Testis (tissue), 3 donors: Measurements from ENCODE around the gene NHERF1. TPM values are rescaled to one million over a fixed set of nuclear protein-coding genes. Genes with fewer than 3 reads are reported as not detected.

Experiments used
- DNase-seq: peaks from one replicate; pipeline ENCODE4 v3.0.0-alpha.2; 2019
- H3K27ac ChIP-seq, 2 donors: fragments of 200-600 bp; sonication (generic); one replicate each; pipeline ENCODE4 v1.5.1; 2019
- H3K27me3 ChIP-seq: fragments of 200-600 bp; sonication (generic); one replicate; pipeline ENCODE4 v1.5.1; 2019
- H3K36me3 ChIP-seq: fragments of 200-600 bp; sonication (generic); one replicate; pipeline ENCODE4 v1.5.1; 2017; ENCODE audit warnings: low read depth; ENCODE audit errors: missing control alignments
- H3K4me1 ChIP-seq: fragments of 200-600 bp; sonication (generic); one replicate; pipeline ENCODE4 v1.5.1; 2019
- H3K4me3 ChIP-seq, 2 donors: fragments of 200-600 bp; sonication (generic); one replicate each; pipeline ENCODE4 v1.5.1; 2017 to 2019
- H3K9me3 ChIP-seq: fragments of 200-600 bp; sonication (generic); one replicate; pipeline ENCODE4 v1.5.1; 2017
- POLR2A ChIP-seq: fragments of 450-650 bp; IDR thresholded peaks from one replicate; pipeline ENCODE4 v1.6.1; 2017; ENCODE audit warnings: antibody characterized with exemption, mild to moderate bottlenecking, moderate library complexity
- WGBS, 2 donors: methylation state at CpG; one replicate each; pipeline ENCODE4 v1.1.5; 2018; 5-methylcytosine and 5-hydroxymethylcytosine counted together
- intact Hi-C: fragments of 100-400 bp; cut with DNase I; formaldehyde crosslinking; loops from one replicate; pipeline ENCODE4 v1.15.1; 2023; ENCODE audit warnings: low total_unique reads
- polyA plus RNA-seq: library from polyadenylated mRNA; stranded (reverse); fragments of 350-450 nt; fragmentation: Illumina TruSeq; extraction: RNeasy Lipid Tissue Mini Kit (QIAGEN cat#74804); gene quantifications from one replicate; pipeline ENCODE4 v1.2.3, GENCODE V29; 2014; ENCODE audit warnings: low read depth, low replicate concordance; ENCODE audit not compliant: insufficient read depth
- total RNA-seq, 2 donors: library from RNA; depleted of rRNA; stranded (reverse); fragments of >200 nt; gene quantifications; one replicate each; pipeline ENCODE4 v1.2.3, GENCODE V29; 2016
- TF ChIP-seq, protein P1 (sequence below), 3 experiments: fragments of 450-650 bp in 2 of 3; fragments of 200-600 bp in 1 of 3; sonication (generic) in 1 of 3; IDR thresholded peaks; one replicate each; pipeline ENCODE4 v1.5.1; 2016 to 2019; ENCODE audit warnings: antibody characterized with exemption in 3 of 3, mild to moderate bottlenecking in 2 of 3, moderate library complexity in 1 of 3

The NHERF1 gene
- total and polyA plus RNA-seq, 3 donors from 2014 or later = 26.9 to 69.2 (median 28.6) TPM

DNA sequence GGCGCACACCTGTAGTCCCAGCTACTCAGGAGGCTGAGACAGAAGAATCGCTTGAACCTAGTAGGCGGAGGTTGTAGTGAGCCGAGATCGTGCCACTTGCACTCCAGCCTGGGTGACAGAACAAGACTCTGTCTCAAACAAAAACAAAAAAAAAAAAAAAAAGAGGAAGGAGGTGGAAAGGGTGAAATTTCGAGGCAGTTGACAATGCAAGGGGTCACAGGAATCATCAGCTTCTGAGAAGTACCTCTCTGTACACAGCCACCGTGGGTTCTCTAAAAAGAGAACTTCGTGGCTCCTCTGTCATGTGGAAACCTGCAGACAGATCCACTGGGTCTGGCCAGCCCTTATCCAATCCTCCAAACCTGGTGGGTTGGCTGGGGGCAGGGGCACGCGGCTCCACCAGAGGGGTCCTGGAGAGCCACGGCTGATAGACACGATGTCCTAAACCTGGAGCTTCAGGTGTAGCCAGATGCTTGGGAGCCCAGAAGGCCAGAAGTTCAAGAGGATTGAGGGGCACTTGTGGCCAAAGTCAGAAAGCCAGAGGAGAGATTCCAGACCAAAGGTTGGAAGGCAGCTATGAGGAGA lies 35.2 kb upstream of the NHERF1 start:
- Histone ChIP-seq H3K4me1 (no peaks in the 10 kb centered on the region), H3K9me3 (no peaks in the 10 kb centered on the region), H3K27me3 (no peaks in the 10 kb centered on the region), H3K4me3 (no peak overlapping the region), H3K36me3 (no peaks in the 10 kb centered on the region), H3K27ac (no peak overlapping the region)
- intact Hi-C loops = loop anchor here (5.0 kb wide), 1 partner anchor 49 kb away; no protein-coding TSS in a partner anchor
- no peak for TF ChIP-seq POLR2A
- WGBS, 2 donors = 86 to 90% methylated on average over 12 of the region's 12 CpGs
- DNase-seq = no peak

DNA sequence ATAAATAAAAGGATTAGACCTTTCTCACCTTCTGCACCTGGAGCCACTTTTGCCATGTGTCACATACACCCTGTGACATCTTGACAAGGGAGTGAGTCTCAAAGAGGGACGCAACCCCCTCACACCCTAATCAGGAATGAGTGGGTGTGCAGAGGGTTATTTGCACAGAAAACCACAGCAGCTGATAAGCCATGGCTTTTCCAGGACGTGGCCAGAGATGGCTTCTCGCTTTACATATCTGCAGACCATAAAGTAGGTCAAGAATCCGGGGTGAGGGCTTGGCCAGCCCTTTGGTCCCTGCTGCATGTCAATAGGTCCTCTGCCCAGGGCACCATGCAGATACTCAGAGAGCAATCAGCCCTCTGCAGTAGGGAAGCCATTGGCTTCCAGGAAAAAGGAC lies 33.3 kb upstream of the NHERF1 start:
- Histone ChIP-seq H3K4me3 (no peak overlapping the region), H3K9me3 (no peaks in the 10 kb centered on the region), H3K27me3 (no peaks in the 10 kb centered on the region), H3K4me1 (no peaks in the 10 kb centered on the region), H3K36me3 (no peaks in the 10 kb centered on the region), H3K27ac (no peak overlapping the region)
- DNase-seq = peak; percentile 17
- TF ChIP-seq, protein P1, sequence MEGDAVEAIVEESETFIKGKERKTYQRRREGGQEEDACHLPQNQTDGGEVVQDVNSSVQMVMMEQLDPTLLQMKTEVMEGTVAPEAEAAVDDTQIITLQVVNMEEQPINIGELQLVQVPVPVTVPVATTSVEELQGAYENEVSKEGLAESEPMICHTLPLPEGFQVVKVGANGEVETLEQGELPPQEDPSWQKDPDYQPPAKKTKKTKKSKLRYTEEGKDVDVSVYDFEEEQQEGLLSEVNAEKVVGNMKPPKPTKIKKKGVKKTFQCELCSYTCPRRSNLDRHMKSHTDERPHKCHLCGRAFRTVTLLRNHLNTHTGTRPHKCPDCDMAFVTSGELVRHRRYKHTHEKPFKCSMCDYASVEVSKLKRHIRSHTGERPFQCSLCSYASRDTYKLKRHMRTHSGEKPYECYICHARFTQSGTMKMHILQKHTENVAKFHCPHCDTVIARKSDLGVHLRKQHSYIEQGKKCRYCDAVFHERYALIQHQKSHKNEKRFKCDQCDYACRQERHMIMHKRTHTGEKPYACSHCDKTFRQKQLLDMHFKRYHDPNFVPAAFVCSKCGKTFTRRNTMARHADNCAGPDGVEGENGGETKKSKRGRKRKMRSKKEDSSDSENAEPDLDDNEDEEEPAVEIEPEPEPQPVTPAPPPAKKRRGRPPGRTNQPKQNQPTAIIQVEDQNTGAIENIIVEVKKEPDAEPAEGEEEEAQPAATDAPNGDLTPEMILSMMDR (IDR thresholded peaks at IDR 0.05) = no peak
- TF ChIP-seq POLR2A = no peak
- WGBS, 2 donors = 37 to 45% methylated on average over 4 of the region's 4 CpGs
- intact Hi-C loops = no loop called here

GRCh38 chr17:74720506-74720905 lies 27.9 kb upstream of the NHERF1 start:
- no peak overlapping the region for H3K27ac ChIP-seq
- intact Hi-C loops = no loop called here
- TF ChIP-seq, protein P1 (IDR thresholded peaks at IDR 0.05) = no peak
- TF ChIP-seq POLR2A = no peak
- no peaks in the 10 kb centered on the region for H3K36me3 ChIP-seq
- DNase-seq = no peak
- no peaks in the 10 kb centered on the region for H3K4me1 ChIP-seq
- WGBS, 2 donors = 86 to 96% methylated on average over 4 of the region's 4 CpGs
- no peak overlapping the region for H3K4me3 ChIP-seq
- no peaks in the 10 kb centered on the region for H3K9me3 ChIP-seq
- no peaks in the 10 kb centered on the region for H3K27me3 ChIP-seq

- no peaks in the 10 kb centered on the region for H3K27me3 ChIP-seq
- 90 to 93% methylated on average over 4 of the region's 4 CpGs for WGBS, 2 donors
- intact Hi-C loops = no loop called here
- H3K27ac ChIP-seq = no peak overlapping the region
- no peaks in the 10 kb centered on the region for H3K4me1 ChIP-seq
- no peaks in the 10 kb centered on the region for H3K36me3 ChIP-seq
- H3K9me3 ChIP-seq = no peaks in the 10 kb centered on the region
- no peak for DNase-seq
- no peak for TF ChIP-seq POLR2A
- TF ChIP-seq, protein P1 (IDR thresholded peaks at IDR 0.05) = no peak
- H3K4me3 ChIP-seq = no peak overlapping the region
Measured at GRCh38 chr17:74722782-74723181, 25.6 kb upstream of the NHERF1 start.

GRCh38 chr17:74723891-74724290 lies 24.5 kb upstream of the NHERF1 start:
- intact Hi-C loops = no loop called here
- TF ChIP-seq POLR2A = no peak
- TF ChIP-seq, protein P1 (IDR thresholded peaks at IDR 0.05) = no peak
- Histone ChIP-seq H3K4me3 (no peak overlapping the region), H3K36me3 (no peaks in the 10 kb centered on the region), H3K27ac (no peak overlapping the region), H3K9me3 (no peaks in the 10 kb centered on the region), H3K4me1 (no peaks in the 10 kb centered on the region), H3K27me3 (no peaks in the 10 kb centered on the region)
- no peak for DNase-seq
- 68 to 72% methylated on average over 5 of the region's 5 CpGs for WGBS, 2 donors
